ENCODE measurements around the gene MYH9. TPM values are rescaled to one million over a fixed set of nuclear protein-coding genes. Genes with fewer than 3 reads are reported as not detected.

MYH9 gene
- total RNA-seq, 1 experiment from 2014 or later, result 258 TPM

- Histone ChIP-seq H4K20me1 (ENCODE audit: insufficient read depth) (no peaks in the 10 kb centered on the region; the same call in 1 of the 2 replicates), H3K27me3 (ENCODE audit: insufficient read depth, low read length) (no peaks in the 10 kb centered on the region), H3K36me3 (ENCODE audit: control insufficient read depth in 1 of 2, insufficient read depth in 2 of 2, low read length in 2 of 2) (peaks cover 61 to 69% of the 10 kb centered on the region in 2 experiments), H3K9ac (ENCODE audit: low read length) (no peak overlapping the region), H2AFZ (ENCODE audit: low read depth, low read length, poor library complexity, severe bottlenecking) (no peak overlapping the region), H3K4me2 (ENCODE audit: low read length) (no peak overlapping the region), H3K79me2 (ENCODE audit: insufficient read depth, low read length) (peaks cover 10% of the 10 kb centered on the region; the same call in 1 of the 2 replicates), H3K4me3 (replicated peaks in 1 of 2; ENCODE audit: low read depth in 1 of 2, low read length in 2 of 2) (no peak overlapping the region), H3K9me2 (ENCODE audit: insufficient read depth) (no peaks in the 10 kb centered on the region), H3K27ac (ENCODE audit: low read depth, low read length) (no peak overlapping the region), H3K4me1 (ENCODE audit: control insufficient read depth in 1 of 2, insufficient read depth in 2 of 2, low read length in 2 of 2) (no peaks in the 10 kb centered on the region), H3K9me3 (ENCODE audit: control insufficient read depth in 1 of 2, insufficient read depth in 1 of 2, low read depth in 1 of 2, low read length in 2 of 2) (no peaks in the 10 kb centered on the region)
- POLR2A ChIA-PET, result no interaction called here
- intact Hi-C loops (cut with micrococcal nuclease), result no loop called here
- CTCF ChIA-PET, result no interaction called here
- ATAC-seq (no peak), DNase-seq (ENCODE audit: low read depth, low spot score) (no peak)
- TF ChIP-seq ZBTB33 (IDR thresholded peaks at IDR 0.05; ENCODE audit: extremely low read depth, insufficient replicate concordance, low read length), result no peak
- no peak for TF ChIP-seq RAD21 (IDR thresholded peaks at IDR 0.05; ENCODE audit: low read depth)
- no peak for TF ChIP-seq ZNF274 (IDR thresholded peaks at IDR 0.05; ENCODE audit: low read depth, low read length)
- no peak for TF ChIP-seq YY1 (IDR thresholded peaks at IDR 0.05; ENCODE audit: extremely low read depth, insufficient replicate concordance, low read depth, low read length)
- no peak for TF ChIP-seq EZH2phosphoT487 (IDR thresholded peaks at IDR 0.05; ENCODE audit: borderline replicate concordance)
- TF ChIP-seq REST (IDR thresholded peaks at IDR 0.05; ENCODE audit: low read depth), result no peak
- no peak for TF ChIP-seq JUND (IDR thresholded peaks at IDR 0.05)
- TF ChIP-seq CEBPB (IDR thresholded peaks at IDR 0.05; ENCODE audit: low read depth), result no peak
- TF ChIP-seq POLR2A (IDR thresholded peaks at IDR 0.05; ENCODE audit: borderline replicate concordance, extremely low read depth, insufficient read depth, insufficient read length), result no peak
- no peak for TF ChIP-seq POLR2AphosphoS5 (IDR thresholded peaks at IDR 0.05; ENCODE audit: low read depth, low read length)
- no peak for TF ChIP-seq EGR1 (IDR thresholded peaks at IDR 0.05; ENCODE audit: low read depth)
- TF ChIP-seq SRF (IDR thresholded peaks at IDR 0.05; ENCODE audit: low read depth), result no peak
- no peak for TF ChIP-seq EZH2 (IDR thresholded peaks at IDR 0.05)
- no peak for TF ChIP-seq ATF3 (IDR thresholded peaks at IDR 0.05)
- TF ChIP-seq FOSL1 (IDR thresholded peaks at IDR 0.05; ENCODE audit: low read depth), result no peak
- no peak for TF ChIP-seq SP1 (IDR thresholded peaks at IDR 0.05; ENCODE audit: low read depth)
- TF ChIP-seq TCF7L2 (IDR thresholded peaks at IDR 0.05; ENCODE audit: borderline replicate concordance, extremely low read depth, insufficient read depth, insufficient read length), result no peak
- TF ChIP-seq CTCF (IDR thresholded peaks at IDR 0.05 in 2 of 3, conservative IDR thresholded peaks at IDR 0.05 in 1 of 3; ENCODE audit: borderline replicate concordance in 1 of 3, insufficient read depth in 1 of 3, low read depth in 2 of 3, low read length in 2 of 3), result no peak
- no peak for TF ChIP-seq ELF1 (IDR thresholded peaks at IDR 0.05; ENCODE audit: borderline replicate concordance, low read depth)
- no peak for TF ChIP-seq SIN3A (IDR thresholded peaks at IDR 0.05; ENCODE audit: low read depth)
- RAD21 ChIA-PET (ENCODE audit: low non-redundant PET in 1 of 2, low total read pairs in 2 of 2, uncharacterized antibody in 2 of 2, unreplicated experiment in 2 of 2), result no interaction called here
- no TSS peak for BruUV-seq (replicated peaks)
Measured at GRCh38 chr22:36299295-36299694, 88.5 kb downstream of the MYH9 start.

All from HCT116 (cell line).